C4-2B (cell line): ENCODE measurements around the gene AFF2.

Experiments
- ZFX ChIP-seq: fragments of 450-650 bp; IDR thresholded peaks from 2 replicates; pipeline ENCODE4 v1.6.1; 2017
- TF ChIP-seq, protein P1 (sequence below): fragments of 450-650 bp; conservative IDR thresholded peaks from 2 replicates; pipeline ENCODE4 v1.5.1; 2017; ENCODE audit warnings: mild to moderate bottlenecking

DNA sequence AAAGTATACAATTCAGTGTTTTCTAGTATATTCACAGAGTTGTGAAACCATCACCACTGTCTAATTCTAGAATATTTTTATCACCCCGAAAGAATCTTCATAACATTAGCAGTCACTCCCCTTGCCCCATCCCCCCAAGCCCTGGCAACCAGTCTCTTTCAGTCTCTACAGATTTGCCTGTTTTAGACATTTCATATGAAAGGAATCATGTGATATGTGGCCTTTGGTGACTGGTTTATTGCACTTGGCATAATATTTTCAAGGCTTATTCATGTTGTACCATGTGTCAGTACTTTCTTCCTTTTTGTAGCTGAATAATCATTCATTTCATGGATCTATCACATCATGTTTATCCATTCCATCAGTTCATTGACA, 371.7 kb downstream of the AFF2 start:
- TF ChIP-seq, protein P1, sequence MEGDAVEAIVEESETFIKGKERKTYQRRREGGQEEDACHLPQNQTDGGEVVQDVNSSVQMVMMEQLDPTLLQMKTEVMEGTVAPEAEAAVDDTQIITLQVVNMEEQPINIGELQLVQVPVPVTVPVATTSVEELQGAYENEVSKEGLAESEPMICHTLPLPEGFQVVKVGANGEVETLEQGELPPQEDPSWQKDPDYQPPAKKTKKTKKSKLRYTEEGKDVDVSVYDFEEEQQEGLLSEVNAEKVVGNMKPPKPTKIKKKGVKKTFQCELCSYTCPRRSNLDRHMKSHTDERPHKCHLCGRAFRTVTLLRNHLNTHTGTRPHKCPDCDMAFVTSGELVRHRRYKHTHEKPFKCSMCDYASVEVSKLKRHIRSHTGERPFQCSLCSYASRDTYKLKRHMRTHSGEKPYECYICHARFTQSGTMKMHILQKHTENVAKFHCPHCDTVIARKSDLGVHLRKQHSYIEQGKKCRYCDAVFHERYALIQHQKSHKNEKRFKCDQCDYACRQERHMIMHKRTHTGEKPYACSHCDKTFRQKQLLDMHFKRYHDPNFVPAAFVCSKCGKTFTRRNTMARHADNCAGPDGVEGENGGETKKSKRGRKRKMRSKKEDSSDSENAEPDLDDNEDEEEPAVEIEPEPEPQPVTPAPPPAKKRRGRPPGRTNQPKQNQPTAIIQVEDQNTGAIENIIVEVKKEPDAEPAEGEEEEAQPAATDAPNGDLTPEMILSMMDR: no peak
- no peak for TF ChIP-seq ZFX
